ENCODE results near the gene TEX47.

DNA sequence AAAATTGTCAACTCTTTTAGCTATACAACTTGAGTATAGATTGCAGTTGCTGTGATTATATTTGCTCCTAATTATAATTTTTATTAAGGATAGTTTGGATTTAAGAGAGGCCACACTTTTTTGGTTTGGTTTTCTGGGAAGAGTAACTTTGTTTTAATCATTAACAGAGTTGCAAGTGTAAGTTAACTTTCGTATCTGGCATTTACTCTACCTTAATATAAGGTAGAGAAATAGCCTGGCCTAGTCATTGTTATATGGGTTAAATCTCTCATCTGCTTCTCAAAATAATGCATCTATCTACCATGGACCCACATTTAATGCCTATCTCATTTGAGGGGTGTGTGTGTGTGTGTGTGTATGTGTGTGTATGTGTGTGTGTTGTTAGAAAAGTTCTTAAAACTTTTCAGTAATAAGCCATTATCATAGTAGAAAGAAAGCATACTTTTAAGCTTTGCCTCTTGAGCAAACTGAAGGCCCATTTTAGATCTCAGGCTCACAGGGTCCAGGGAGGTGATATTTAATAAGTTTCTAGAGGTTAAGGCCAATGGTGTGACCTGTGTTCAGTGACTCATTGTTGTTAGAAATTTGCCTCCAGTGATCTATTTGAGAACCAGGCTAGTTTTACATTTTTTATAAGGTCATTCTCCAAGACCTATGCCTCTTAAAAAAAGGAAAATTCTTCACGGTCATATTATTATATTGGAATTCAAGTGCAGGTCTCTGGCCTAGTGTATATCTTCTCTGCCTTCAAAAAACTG is 10.9 kb upstream of the TEX47 start:
- TF ChIP-seq, protein P1, sequence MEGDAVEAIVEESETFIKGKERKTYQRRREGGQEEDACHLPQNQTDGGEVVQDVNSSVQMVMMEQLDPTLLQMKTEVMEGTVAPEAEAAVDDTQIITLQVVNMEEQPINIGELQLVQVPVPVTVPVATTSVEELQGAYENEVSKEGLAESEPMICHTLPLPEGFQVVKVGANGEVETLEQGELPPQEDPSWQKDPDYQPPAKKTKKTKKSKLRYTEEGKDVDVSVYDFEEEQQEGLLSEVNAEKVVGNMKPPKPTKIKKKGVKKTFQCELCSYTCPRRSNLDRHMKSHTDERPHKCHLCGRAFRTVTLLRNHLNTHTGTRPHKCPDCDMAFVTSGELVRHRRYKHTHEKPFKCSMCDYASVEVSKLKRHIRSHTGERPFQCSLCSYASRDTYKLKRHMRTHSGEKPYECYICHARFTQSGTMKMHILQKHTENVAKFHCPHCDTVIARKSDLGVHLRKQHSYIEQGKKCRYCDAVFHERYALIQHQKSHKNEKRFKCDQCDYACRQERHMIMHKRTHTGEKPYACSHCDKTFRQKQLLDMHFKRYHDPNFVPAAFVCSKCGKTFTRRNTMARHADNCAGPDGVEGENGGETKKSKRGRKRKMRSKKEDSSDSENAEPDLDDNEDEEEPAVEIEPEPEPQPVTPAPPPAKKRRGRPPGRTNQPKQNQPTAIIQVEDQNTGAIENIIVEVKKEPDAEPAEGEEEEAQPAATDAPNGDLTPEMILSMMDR (conservative IDR thresholded peaks at IDR 0.05): no peak
- no peak for TF ChIP-seq ZFX (IDR thresholded peaks at IDR 0.05)
